ENCODE data around the gene DMD.

The DMD gene

GRCh38 chrX:32896088-32896487 lies 315.3 kb downstream of the DMD start:
- Mint-ChIP-seq H3K27me3 (no peaks in the 10 kb centered on the region), H3K27ac (no peak overlapping the region), H3K36me3 (no peaks in the 10 kb centered on the region), H3K9me3 (peaks cover 0 to 2% of the 10 kb centered on the region in 2 donors), H3K4me3 (no peak overlapping the region), H3K4me1 (no peaks in the 10 kb centered on the region)
- no peak for DNase-seq
- no peak for ATAC-seq (replicated peaks)

- no peak overlapping the region for H3K27ac Mint-ChIP-seq
- ATAC-seq (replicated peaks) (no peak), DNase-seq (no peak)
- peaks cover 0 to 2% of the 10 kb centered on the region in 2 donors for H3K9me3 Mint-ChIP-seq
- H3K27me3 Mint-ChIP-seq: no peaks in the 10 kb centered on the region
- no peaks in the 10 kb centered on the region for H3K36me3 Mint-ChIP-seq
- H3K4me3 Mint-ChIP-seq: no peak overlapping the region
- H3K4me1 Mint-ChIP-seq: no peaks in the 10 kb centered on the region
These were observed 316.7 kb downstream of the DMD start for GRCh38 chrX:32894679-32895078.

- Mint-ChIP-seq H3K4me1 (no peaks in the 10 kb centered on the region), H3K4me3 (no peak overlapping the region), H3K9me3 (peaks cover 0 to 2% of the 10 kb centered on the region in 2 donors), H3K27me3 (no peaks in the 10 kb centered on the region), H3K27ac (no peak overlapping the region), H3K36me3 (no peaks in the 10 kb centered on the region)
- DNase-seq (no peak), ATAC-seq (replicated peaks) (no peak)
These were observed 317.6 kb downstream of the DMD start for GRCh38 chrX:32893751-32894150.

DNA sequence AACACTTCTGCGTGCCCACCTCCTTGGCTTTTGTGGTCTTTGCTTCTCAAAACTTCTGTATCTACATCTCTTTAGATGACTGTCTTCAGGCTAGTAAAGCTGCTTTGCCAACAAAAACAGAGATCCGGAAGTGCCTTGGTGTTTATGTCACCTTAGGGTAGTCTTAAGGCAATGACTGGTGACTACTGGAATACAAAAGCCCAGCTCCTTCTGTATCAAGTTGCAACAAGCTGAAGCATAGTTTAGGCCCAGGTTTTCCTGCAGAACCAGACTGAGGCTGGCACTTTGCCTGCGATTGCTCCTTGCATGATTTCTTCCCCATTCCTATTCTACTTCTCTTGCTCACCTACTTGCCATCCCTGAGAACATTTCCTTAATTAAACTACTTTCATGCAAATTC lies 333.8 kb downstream of the DMD start:
- H3K36me3 Mint-ChIP-seq: no peaks in the 10 kb centered on the region
- H3K9me3 Mint-ChIP-seq: no peaks in the 10 kb centered on the region
- H3K27me3 Mint-ChIP-seq: no peaks in the 10 kb centered on the region
- DNase-seq (no peak), ATAC-seq (replicated peaks) (no peak)
- H3K4me1 Mint-ChIP-seq: no peaks in the 10 kb centered on the region
- H3K27ac Mint-ChIP-seq: no peak overlapping the region
- H3K4me3 Mint-ChIP-seq: no peak overlapping the region

DNA sequence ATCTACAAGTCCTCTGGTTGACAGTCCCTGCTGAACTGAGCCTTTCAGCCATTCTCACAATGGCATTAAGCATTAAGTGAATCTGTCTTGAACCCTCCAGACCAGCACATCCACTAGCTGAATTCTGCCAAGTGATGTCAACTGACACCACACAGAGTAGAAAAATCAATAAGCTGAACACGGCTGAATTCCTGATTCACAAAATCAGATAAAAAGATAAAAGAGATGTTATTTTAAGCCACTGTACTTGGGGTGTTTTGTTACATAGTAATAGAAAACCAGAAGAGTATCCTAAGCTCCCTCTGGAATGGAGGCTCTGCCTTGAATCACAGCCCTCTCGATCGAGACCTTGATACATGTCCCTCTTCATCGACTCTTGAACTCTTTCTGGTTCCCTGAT lies 336.5 kb downstream of the DMD start:
- Mint-ChIP-seq H3K27me3 (no peaks in the 10 kb centered on the region), H3K4me1 (no peaks in the 10 kb centered on the region), H3K27ac (no peak overlapping the region), H3K9me3 (no peaks in the 10 kb centered on the region), H3K4me3 (no peak overlapping the region), H3K36me3 (no peaks in the 10 kb centered on the region)
- DNase-seq: no peak
- ATAC-seq (replicated peaks): no peak

- Mint-ChIP-seq H3K36me3 (no peaks in the 10 kb centered on the region), H3K27me3 (no peaks in the 10 kb centered on the region)
These were observed 337.6 kb downstream of the DMD start for GRCh38 chrX:32873786-32874185.

DNA sequence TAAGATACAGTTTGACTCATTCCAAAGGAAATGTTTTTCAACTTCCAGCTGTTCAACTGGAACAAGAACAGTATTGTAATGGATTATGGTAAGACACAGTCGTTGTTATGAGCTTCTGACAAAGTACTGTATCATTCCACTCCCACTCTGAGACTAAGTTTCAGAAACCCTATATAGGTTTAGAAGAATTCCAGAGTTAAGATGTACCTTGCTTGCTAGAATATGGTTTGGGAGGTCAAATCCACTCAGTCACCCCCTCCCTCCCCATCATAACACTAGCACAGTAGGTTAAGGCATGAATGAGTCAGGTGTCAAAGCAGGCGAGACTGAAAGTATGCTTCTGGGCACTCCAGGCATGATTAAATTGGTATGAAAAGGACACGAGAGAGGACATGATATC lies 339.7 kb downstream of the DMD start:
- no peak for ATAC-seq (replicated peaks)
- Mint-ChIP-seq H3K9me3 (no peaks in the 10 kb centered on the region), H3K4me3 (no peak overlapping the region), H3K27me3 (no peaks in the 10 kb centered on the region), H3K4me1 (no peaks in the 10 kb centered on the region), H3K27ac (no peak overlapping the region), H3K36me3 (no peaks in the 10 kb centered on the region)
- no peak for DNase-seq

More at GRCh38 chrX:32873786-32874185, 337.6 kb downstream of the DMD start:
- H3K4me1 Mint-ChIP-seq: no peaks in the 10 kb centered on the region
- ATAC-seq (replicated peaks): no peak
- no peaks in the 10 kb centered on the region for H3K9me3 Mint-ChIP-seq
- no peak for DNase-seq
- H3K27ac Mint-ChIP-seq: no peak overlapping the region
- H3K4me3 Mint-ChIP-seq: no peak overlapping the region

DNA sequence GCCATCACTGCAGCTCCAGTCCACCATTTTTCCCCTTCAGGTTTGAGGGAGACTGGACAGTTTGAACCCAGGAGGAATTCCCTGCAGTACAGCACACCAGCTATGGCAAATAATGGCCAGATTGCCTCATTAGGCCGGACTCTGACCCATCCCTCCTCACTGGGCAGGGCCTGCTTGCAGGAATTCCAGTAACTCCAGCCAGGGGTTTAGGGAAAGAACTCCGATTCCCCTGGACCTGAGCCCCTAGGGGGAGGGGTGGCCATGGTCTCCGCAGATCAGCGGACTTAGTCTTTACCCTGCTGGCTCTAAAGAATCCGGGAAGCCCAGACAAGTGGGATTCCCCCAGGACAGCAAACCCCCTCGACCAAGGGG lies 342.8 kb downstream of the DMD start:
- H3K9me3 Mint-ChIP-seq: no peaks in the 10 kb centered on the region
- H3K4me3 Mint-ChIP-seq: no peak overlapping the region
- H3K27me3 Mint-ChIP-seq: no peaks in the 10 kb centered on the region
- DNase-seq (no peak), ATAC-seq (replicated peaks) (no peak)
- no peak overlapping the region for H3K27ac Mint-ChIP-seq
- H3K36me3 Mint-ChIP-seq: no peaks in the 10 kb centered on the region
- no peaks in the 10 kb centered on the region for H3K4me1 Mint-ChIP-seq

DNA sequence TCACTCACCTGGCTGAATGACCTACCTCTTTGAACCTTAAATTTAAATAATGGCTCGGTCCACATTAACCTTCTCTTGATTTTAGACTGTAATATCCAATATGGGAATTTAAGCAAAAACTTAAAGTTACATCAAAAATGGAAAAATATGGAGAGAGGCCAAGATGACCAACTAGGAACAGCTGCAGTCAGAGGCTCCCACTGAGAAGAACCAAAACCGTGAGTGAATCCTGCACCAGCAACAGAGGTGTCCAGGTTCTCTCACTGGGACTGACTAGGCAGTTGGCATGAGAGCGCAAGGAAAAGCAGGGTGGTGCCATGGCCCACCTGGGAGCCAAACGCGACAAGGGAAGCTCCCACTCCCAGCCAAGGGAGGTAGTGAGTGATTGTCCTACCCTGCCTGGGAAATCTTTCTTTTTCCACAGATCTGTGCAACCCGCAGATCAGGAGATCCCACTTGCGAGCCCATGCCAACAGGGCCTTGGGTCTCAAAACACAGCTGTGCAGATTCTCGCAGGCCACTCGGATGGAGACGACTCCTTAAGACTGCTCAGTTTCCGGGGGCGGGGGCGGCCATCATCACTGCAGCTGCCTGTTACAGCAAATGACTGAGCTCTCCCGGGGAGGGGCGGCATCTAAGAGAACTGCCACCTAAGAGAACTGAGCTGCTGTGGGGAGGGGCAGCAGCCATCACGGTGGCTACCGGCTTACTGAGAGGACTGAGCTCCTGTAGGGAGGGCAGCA lies 343.4 kb downstream of the DMD start:
- H3K4me1 Mint-ChIP-seq: no peaks in the 10 kb centered on the region

GRCh38 chrX:32852203-32852602 lies 359.1 kb downstream of the DMD start:
- no peak overlapping the region for H3K4me3 Mint-ChIP-seq
- peaks cover 2 to 7% of the 10 kb centered on the region in 2 donors for H3K9me3 Mint-ChIP-seq
- H3K4me1 Mint-ChIP-seq: no peaks in the 10 kb centered on the region
- no peaks in the 10 kb centered on the region for H3K36me3 Mint-ChIP-seq
- no peaks in the 10 kb centered on the region for H3K27me3 Mint-ChIP-seq
- DNase-seq (no peak), ATAC-seq (replicated peaks) (no peak)
- no peak overlapping the region for H3K27ac Mint-ChIP-seq

More for the DNA sequence above, 343.4 kb downstream of the DMD start:
- Mint-ChIP-seq H3K27ac (no peak overlapping the region), H3K27me3 (no peaks in the 10 kb centered on the region), H3K4me3 (no peak overlapping the region), H3K36me3 (no peaks in the 10 kb centered on the region), H3K9me3 (peaks cover 0 to 1% of the 10 kb centered on the region in 2 donors)
- ATAC-seq (replicated peaks) (no peak), DNase-seq (no peak)

DNA sequence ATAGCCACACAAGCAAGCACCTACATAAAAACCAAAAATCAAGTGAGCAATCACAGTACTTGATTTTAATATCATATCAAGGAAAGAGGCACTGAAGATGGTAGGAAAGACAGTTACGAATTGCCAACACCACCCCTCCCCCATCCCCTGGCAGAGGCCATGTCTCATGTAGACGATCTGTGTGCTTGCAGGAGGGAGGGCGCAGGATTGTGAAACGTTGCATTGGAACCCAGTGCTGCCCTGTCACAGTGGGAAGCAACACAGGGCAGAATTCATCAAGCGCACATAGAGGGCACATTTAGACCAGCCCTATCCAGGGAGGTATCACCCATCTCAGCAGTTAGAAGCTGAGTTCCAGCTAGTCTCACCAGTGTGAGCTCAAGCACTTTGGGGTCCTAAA lies 359.8 kb downstream of the DMD start:
- Mint-ChIP-seq H3K27me3 (no peaks in the 10 kb centered on the region), H3K4me3 (no peak overlapping the region), H3K27ac (no peak overlapping the region), H3K9me3 (peaks cover 2 to 6% of the 10 kb centered on the region in 2 donors), H3K36me3 (no peaks in the 10 kb centered on the region), H3K4me1 (no peaks in the 10 kb centered on the region)
- DNase-seq (no peak), ATAC-seq (replicated peaks) (no peak)

- no peaks in the 10 kb centered on the region for H3K36me3 Mint-ChIP-seq
- H3K4me1 Mint-ChIP-seq: no peaks in the 10 kb centered on the region
- peak overlapping the region; percentile 38 for H3K27ac Mint-ChIP-seq
- DNase-seq (no peak), ATAC-seq (replicated peaks) (no peak)
- no peaks in the 10 kb centered on the region for H3K9me3 Mint-ChIP-seq
- no peak overlapping the region for H3K4me3 Mint-ChIP-seq
- no peaks in the 10 kb centered on the region for H3K27me3 Mint-ChIP-seq
These were observed 363.4 kb downstream of the DMD start for GRCh38 chrX:32847921-32848320.

DNA sequence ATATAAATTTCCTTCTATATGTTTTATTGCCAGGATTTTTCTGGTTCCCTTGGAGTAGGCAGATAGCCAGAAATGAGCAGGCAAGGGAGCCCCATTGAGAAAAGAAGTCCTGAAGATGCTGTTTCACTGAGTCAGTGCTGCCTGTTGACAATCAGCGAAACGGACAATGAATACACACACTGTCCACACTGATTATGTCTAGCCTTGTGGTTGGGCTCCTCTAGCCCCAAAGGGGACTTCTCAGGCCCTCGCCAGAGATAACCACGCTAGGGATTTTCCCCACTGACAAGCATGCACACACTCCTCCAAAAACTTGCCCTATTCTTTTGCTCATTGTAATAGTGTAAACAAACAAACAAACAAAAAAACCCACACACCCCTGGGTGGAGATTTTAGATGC lies 369.3 kb downstream of the DMD start:
- Mint-ChIP-seq H3K4me1 (no peaks in the 10 kb centered on the region), H3K4me3 (no peak overlapping the region), H3K27ac (no peak overlapping the region), H3K36me3 (no peaks in the 10 kb centered on the region), H3K9me3 (peaks cover 2 to 6% of the 10 kb centered on the region in 2 donors), H3K27me3 (no peaks in the 10 kb centered on the region)
- ATAC-seq (replicated peaks) (no peak), DNase-seq (no peak)

DNA sequence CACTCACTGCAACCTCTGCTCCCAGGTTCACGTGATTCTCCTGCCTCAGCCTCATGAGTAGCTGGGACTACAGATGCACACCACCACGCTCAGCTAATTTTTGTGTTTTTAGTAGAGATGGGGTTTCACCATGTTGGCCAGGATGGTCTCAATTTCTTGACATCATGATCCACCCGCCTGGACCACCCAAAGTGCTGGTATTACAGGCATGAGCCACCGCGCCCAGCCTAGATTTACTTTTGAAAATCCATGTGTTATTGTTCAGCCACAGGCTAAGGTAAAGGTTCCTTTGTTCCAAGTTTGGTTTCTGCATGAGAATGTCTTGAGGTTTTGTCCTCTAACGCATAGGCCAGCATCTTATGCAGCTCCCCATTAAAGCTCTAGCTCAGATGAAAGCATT lies 371.6 kb downstream of the DMD start:
- H3K27me3 Mint-ChIP-seq: no peaks in the 10 kb centered on the region
- DNase-seq: no peak
- no peak overlapping the region for H3K4me3 Mint-ChIP-seq
- peaks cover 2 to 6% of the 10 kb centered on the region in 2 donors for H3K9me3 Mint-ChIP-seq
- no peak overlapping the region for H3K27ac Mint-ChIP-seq
- H3K36me3 Mint-ChIP-seq: no peaks in the 10 kb centered on the region
- H3K4me1 Mint-ChIP-seq: no peaks in the 10 kb centered on the region
- ATAC-seq (replicated peaks): no peak

DNA sequence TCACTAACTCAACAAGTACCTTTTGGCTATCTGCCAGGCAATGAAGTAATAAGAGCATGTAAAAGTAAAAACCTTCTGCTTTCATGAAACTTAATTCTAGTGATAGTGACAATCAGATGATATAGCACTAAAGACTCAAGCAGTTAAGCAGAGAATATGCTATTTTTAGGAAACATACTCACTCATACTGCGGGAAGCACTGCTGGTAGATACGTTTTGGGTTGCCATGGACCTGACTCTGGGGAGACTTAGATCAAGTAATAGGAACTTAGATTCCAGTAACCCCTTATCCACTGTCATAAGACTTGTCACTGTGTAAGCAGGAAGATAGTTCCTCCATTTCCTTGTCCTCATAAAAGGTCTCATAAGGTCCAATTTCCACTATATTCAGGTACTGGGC lies 386.3 kb downstream of the DMD start:
- no peak for DNase-seq
- H3K36me3 Mint-ChIP-seq: no peaks in the 10 kb centered on the region
- H3K4me1 Mint-ChIP-seq: no peaks in the 10 kb centered on the region
- H3K27me3 Mint-ChIP-seq: no peaks in the 10 kb centered on the region
- H3K4me3 Mint-ChIP-seq: no peak overlapping the region
- no peaks in the 10 kb centered on the region for H3K9me3 Mint-ChIP-seq
- H3K27ac Mint-ChIP-seq: no peak overlapping the region
- no peak for ATAC-seq (replicated peaks)

DNA sequence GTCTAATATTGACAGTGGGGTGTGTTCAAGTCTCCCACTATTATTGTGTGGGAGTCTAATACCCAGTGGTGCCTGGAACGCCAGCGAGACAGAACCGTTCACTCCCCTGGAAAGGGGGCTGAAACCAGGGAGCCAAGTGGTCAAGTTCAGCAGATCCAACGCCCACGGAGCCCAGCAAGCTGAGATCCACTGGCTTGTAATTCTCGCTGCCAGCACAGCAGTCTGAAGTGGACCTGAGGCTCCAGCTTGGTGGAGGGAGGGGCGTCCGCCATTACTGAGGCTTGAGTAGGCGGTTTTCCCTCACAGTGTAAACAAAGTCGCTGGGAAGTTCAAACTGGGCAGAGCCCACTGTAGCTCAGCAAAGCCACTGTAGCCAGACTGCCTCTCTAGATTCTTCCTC lies 407.3 kb downstream of the DMD start:
- Mint-ChIP-seq H3K4me3 (no peak overlapping the region), H3K27me3 (no peaks in the 10 kb centered on the region)

More for the DNA sequence above, 407.3 kb downstream of the DMD start:
- no peaks in the 10 kb centered on the region for H3K4me1 Mint-ChIP-seq
- no peak overlapping the region for H3K27ac Mint-ChIP-seq
- H3K9me3 Mint-ChIP-seq: peaks cover 4% of the 10 kb centered on the region in 2 donors
- ATAC-seq (replicated peaks): no peak
- DNase-seq: no peak
- H3K36me3 Mint-ChIP-seq: no peaks in the 10 kb centered on the region

All from stimulated activated naive B cell treated with anti-CD40 and anti-IgM and Interleukin-4, amounts not matched to agents 10 μg/mL and 1 μg/mL and 100 μg/mL, for 72 hours (primary cell).